Measurements from ENCODE around the gene DIS3L2.

DNA sequence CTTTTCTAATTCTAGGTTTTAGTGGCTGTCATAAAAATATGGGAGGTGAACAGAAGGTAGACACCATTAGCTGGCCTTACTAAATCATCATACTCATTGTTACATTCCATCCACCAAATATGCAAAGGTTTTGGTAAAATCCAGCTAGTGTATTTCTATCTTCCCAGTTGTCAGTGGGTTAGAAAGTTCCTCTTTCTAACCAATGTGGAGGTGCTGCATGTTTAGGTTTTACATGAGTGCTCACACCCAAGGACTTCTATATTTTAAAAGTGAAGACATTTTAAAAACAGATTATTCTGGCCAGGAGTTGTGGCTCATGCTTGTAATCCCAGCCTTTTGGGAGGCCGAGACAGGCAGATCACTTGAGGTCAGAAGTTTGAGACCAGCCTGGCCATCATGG lies 423.0 kb downstream of the DIS3L2 start:
- TF ChIP-seq POLR2AphosphoS5 (IDR thresholded peaks at IDR 0.05) (no peak), CTCF (IDR thresholded peaks at IDR 0.05) (no peak)

Measured in esophagus muscularis mucosa (tissue), 3 donors.